Stimulated activated naive CD4-positive, alpha-beta T cell (primary cell): Measurements from ENCODE around the gene NBEAL2.

Source experiments
- DNase-seq, 6 experiments: peaks; one replicate each; lab custom pipeline; 2025; lab: John Stamatoyannopoulos, UW

Gene NBEAL2

DNA sequence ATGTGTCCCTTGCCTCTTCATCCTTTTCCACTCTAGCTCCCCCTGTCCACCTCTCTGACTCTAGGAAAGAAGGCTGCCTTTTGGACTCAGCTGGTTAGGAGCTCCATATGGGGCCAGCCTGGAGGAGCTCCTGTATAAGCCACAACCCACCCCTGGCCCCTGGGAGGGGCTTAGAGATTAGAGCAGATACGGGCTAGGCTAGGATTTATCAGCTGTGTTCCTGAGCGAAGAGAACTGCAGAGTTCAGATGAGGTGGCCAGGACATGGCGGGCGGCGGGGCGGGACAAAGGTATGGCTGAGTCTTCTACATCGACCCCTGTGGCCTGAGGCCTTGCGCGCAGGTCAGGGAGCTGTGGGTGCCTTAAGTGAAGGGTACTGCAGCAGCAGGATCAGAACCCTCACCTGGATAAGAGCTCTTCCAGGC lies 7.9 kb downstream of the NBEAL2 start:
- no peak for DNase-seq

DNA sequence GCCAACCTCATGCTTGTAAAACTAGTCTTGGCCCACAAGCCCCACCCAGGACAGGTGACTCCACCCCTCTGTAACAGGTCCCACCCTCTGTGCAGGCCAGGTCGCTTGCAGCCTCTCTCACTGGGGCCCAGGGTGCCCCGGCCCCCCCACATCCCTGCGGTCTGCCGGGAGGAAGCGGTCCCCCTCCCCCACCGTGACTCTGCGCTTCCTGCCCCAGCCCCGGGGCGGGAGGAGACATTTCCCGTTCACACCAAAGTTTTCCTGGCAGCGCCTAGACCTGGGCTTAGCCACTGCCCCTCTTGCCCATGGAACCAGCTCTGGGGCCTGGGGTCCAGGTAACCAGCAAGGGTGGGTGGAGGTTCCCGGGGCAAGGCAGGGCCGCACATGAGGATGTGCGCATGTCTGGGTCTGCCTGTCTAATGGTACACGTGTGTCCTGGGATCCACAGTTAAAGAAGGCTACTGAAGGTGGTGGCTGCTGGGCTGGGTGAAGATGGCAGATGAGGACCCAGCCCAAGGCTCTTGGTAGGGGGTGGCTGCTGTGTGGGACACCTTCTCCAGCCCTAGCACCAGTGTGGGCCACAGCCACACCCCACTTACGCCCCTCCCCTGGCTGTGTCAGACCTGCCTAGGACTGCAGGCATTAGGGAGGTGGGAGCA lies 8.4 kb downstream of the NBEAL2 start:
- DNase-seq = peak; percentile 64 to 89 (median 80)

DNA sequence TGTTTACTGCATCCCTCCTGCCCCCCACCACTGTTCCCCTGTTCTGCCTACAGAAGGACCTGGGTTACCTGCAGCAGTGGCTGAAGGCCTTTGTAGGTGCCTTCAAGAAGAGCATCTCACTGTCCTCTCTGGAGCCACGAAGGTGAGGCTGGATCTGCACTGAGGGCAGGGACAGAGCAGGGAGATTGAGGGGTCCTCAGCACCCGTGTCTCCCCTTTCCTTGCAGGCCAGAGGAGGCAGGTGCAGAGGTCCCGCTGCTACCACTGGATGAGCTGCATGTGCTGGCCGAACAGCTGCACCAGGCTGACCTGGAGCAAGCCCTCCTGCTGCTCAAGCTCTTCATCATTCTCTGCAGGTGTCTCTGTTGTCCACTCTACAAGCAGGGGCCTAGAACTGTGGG lies 9.2 kb downstream of the NBEAL2 start:
- no peak for DNase-seq

DNA sequence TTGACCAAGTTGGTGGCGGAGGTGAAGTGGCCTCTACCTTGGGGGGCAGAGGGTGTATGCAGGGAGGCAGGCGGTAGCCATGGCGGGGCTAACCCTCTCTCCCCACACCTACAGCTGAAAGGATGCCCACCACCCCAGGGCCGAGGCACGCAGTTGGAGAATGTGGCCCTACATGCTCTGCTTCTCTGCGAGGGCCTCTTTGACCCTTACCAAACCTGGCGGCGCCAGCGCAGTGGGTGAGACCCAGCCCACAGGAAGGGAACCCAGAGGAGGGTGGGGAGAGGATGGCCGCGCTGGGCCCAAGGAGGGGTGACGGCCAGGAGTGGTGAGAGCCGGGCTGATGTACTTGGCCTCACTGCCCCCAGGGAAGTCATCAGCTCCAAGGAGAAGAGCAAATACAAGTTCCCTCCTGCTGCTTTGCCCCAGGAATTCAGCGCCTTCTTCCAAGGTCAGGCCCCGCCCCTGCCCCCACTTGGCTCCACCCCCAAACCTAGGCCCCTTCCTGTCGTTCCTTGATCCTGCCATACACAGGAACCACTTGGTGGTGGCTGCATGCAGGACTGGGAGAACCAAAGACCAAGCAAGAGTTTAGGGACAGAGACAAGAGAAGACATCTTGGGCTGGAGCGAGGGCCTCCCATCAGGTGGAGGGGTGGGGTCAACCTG lies 9.8 kb downstream of the NBEAL2 start:
- DNase-seq = no peak

DNA sequence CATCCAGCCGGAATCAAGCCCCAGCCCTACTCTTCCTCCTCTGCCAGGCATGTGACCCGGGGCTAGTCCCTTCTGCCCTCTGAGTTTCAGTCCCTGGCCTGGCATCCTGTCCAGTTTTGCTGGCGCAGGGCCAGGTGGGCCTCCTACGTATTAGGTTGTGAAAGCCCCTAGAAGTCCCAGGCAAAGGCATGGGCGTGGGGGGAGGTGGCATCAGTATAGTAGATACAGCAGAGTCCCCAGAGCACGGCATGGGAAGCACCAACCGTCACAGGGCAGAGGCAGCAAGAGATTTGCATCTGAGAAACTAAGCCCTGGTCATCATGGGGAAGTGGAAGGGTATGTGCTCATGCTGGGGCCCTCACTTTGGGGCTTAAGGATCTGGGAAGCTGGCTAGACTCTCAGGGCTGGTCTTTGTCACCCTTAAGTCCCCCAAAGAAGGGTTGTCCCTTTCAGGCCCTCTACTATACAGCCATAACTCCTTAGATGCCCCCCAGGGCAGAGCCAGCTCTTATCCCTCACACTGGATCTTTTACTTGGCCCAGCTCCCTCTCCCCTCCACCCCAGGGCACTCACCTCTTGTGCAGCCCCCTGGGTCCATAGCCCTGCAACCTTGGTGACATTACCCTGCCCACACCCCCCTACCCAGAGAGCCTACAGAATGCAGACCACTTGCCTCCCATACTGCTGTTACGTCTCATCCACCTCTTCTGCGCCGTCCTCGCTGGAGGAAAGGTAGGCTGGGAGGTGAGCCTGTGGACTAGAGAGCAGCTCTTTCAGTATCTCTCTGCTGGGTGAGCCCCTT lies 11.3 kb downstream of the NBEAL2 start:
- DNase-seq = no peak

DNA sequence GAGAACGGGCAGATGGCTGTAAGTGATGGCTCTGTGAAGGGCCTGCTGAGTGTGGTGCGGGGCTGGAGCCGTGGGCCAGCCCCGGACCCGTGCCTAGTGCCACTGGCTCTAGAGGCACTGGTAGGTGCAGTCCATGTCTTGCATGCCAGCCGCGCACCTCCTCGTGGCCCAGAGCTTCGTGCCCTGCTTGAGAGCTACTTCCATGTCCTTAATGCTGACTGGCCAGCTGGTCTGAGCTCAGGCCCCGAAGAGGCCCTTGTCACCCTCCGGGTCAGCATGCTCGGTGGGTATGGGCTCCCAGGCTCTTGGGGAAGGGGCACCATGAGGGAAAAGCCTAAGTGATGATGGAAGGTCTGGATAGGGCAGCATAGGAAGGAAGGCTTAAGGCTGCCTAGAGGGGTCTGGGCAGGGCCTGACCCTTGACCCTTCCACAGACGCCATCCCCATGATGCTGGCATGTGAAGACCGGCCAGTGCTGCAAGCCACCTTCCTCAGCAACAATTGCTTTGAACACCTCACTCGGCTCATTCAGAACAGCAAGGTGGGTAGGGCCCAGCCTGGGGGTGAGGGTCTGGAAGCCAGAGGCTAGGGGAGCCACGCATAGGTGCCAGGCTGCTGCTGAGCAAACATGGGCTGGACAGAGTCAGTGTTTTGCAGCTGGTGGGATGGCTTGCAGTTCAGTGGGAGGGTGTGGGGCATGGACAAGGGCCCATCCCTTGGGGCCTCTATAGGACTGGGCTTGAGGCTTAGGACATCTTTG lies 12.1 kb downstream of the NBEAL2 start:
- no peak for DNase-seq

DNA sequence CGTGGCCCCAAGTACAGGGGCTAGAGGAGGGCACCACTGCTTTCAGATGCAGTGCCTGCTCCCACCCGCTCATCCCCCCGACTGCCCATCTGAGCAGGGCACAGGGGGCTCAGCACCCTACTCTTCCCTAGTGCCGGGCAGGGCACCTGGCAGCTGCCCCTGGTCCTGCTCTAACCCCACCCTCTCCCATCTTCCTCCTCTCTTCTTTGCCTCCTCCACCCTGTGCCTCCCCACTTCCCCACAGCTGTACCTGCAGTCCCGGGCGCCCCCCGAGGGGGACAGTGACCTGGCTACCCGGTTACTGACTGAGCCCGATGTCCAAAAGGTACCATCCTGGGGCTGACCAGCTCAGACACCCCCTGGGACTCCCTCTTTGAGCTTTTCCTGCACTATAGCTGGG lies 12.8 kb downstream of the NBEAL2 start:
- DNase-seq = no peak

DNA sequence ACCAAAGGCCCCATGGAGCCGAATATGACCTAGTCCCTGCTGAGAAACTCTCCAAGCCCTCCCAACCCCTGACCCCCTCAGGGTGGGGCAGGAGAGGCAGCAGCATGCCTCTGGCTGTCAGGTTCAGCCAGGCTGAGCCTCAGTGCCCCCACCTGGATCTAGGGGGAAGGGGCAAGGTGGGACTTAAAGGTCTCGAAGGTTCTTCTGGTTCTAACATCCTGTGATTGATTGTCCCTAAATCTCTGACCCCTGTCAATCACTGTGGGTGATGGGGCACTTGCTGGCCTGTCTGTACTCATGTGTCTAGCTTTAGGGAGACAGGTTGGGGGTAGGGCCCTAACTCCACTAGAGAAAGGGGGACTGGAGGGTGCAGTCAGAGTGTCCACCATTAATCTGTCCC lies 13.8 kb downstream of the NBEAL2 start:
- DNase-seq = no peak

DNA sequence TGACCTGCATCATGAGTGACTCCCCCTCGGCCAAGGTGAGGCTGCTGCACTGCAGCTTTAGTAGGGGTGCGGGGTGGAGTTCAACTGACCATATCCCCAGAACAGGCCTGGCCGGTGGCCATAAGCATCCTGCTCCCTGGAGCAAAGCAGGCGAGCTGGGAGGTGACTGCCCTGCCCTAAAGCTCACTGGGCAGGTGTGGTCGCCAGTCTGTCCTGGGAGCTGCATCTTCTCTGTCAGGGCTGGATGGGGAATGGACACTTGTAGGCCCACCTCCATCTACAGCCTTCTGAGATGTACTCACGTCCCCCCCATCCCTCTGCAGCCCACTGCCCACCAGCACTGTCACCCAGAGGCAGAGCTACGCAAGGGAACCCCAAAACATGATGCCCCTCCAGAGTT lies 14.5 kb downstream of the NBEAL2 start:
- no peak for DNase-seq

DNA sequence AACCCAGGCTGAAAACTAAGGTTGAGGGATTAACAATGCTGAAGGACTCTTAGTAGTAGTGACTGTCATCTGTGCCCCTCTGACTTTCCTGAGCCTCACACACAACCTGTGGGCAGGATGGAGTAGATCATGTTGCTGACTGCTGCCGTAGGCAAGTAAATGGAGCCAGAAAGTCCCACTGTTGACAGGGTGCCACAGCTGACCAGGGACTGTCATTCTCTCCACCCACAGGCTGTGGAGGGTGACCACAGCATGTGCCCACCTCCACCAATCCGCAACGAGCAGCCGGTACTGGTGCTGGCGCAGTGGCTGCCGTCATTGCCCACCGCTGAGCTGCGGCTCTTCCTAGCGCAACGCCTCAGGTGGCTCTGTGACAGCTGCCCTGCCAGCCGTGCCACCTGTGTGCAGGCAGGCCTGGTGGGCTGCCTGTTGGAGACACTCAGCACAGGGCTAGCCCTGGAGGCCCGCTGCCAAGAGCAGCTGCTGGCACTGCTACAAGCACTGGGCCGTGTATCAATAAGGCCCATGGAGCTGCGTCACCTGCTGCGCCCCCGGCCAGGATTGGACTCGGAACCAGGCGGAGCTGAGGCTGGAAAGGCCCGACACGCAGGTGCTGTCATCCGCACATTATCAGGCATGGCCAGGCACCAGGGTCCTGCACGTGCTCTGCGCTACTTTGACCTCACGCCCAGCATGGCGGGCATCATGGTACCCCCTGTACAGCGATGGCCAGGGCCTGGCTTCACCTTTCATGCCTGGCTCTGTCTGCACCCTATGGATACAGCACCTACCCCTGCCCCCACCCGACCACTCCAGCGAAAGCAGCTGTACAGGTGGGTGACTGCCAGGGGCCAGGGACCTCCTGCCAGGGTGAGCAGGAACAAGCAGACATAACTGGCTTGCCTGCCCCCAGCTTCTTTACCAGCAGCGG lies 15.6 kb downstream of the NBEAL2 start:
- no peak for DNase-seq

DNA sequence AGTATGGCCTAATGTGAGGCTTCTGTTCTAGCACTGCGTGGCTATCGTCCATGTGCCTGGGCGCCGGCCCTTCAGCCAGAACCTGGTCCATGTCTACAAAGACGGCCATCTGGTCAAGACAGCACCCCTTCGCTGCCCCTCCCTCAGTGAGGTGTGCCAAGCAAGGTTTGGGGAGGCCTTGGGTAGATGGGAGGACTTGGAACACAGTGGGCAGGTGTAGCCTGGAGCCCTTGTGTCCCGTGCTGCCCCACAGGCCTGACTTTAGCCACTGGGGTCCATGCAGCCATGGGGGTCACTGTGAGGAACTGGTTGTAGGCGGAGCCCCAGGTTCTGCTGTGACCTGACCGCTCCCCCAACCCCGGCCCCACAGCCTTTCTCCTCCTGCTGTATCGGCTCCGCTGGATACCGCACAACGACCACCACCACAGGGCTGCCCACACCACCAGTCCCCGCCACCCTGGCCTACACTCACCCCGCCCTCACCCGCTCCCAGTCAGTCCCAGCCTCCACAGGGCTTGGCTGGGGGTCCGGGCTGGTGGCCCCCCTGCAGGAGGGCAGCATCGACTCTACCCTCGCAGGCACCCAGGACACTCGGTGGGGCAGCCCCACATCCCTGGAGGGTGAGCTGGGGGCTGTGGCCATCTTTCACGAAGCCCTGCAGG lies 16.6 kb downstream of the NBEAL2 start:
- no peak for DNase-seq

DNA sequence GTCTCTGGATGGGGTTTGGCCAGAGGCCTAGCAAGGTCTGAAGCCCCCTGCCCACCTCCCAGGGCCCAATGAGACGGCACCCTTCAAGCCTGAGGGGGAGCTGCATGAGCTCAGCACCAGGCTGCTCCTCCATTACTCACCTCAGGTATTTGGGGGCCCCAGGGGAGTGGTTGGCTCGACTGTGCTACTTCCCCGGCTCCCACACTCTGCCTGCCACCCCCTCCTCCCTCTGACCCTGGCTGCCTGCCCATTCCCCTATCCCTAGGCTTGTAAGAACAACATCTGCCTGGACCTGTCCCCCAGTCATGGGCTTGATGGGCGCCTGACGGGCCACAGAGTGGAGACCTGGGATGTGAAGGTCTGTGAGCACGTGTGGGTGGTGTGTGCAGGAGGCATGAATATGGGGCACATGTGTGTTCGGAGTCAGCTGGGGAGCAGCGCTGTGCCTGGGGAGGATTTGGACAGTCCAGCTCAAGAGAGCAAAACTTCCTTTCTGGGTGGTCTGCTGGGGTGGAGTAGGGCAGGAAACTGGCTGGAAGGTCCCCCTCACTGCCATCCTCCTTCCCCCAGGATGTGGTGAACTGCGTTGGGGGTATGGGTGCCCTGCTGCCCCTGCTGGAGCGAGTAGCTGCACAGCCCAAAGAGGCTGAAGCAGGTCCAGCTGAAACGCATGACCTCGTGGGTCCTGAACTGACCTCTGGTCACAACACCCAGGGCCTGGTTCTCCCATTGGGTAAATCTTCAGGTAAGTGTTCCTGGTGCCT lies 17.4 kb downstream of the NBEAL2 start:
- DNase-seq = no peak

DNA sequence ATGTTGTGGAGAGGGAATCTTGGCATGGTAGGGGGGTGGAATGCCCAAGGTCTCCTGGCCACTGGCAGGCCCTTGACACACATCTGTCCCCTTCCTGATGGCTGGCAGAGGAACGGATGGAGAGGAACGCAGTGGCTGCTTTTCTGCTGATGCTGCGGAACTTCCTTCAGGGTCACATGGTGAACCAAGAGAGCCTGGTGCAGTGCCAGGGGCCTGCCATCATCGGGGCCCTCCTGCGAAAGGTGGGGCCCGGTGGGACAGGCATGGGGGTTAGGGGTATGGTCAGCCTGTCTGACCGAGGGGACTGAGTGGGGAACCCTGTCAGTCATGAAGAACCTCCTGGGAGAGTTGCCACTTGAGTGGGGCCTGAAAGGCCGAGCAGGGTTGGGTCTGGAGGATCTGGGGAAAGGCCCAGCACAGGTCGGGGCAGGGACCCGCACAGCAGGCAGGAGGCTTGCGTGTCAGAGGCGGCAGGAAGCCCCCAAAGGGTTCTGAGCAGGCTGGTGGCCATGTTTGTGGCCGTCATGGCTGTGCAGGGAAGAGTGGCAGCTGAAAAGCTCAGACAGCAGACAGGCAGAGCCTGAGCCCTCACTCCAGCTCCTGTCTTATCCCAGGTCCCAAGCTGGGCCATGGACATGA lies 18.1 kb downstream of the NBEAL2 start:
- DNase-seq = no peak

DNA sequence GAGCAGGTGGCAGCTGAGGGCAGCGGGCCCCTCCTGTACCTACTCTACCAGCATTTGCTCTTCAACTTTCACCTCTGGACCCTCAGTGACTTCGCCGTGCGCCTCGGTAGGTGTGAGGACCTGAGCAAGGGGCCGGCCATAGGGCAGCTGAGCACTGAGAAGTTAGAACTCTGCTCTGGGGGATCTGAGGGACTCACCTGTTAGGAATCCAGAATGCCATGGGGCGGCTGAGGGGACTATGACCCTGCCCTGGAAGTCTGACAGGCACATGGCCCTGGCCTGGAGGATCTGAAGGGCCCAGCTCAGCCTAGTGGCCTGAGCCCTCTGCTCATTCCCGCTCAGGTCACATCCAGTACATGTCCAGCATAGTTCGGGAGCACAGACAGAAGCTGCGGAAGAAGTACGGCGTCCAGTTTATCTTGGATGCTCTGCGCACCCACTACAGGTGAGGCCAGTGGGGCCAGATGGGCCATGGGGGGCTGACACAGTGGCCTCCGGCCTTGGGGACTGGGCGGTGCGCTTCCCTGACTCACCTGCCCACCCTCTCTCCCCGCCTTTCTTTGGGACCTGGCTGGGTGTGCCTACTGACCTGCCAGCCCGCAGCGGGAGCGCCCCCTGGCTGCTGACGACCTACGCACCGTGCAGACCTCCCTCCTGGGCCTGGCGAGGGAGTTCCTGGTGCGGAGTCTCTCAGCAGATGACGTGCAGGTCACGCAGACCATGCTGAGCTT lies 18.8 kb downstream of the NBEAL2 start:
- peak; percentile 53 to 75 (median 58) for DNase-seq

DNA sequence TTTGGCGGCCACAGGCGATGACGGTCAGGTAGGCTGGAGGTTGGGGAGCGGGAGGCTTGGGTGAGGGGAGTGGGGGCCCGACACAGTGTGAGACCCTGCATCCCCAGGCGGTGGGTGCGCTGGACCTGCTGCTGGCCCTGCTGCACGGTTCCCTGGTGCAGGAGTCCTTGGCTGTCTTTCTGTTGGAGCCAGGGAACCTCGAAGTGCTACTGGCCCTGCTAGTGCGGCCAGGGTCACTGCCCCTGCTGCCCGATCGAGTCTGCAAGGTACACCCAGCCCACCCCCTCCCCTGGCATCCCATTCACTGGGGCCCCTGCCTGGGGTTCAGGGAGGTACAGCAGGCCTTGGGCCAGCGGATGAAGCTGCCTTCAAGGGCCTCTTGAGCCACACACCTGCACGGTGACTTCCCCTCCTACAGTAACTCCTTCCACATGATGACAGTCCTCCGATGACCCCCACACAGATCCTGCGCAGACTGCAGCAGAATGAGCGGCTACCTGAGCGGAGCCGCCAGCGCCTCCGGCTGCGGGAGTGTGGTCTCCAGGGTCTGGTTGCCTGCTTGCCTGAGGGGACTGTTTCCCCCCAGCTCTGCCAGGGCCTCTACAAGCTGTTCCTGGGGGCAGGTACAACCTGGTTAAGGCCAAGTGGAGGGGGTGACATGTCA lies 19.5 kb downstream of the NBEAL2 start:
- no peak for DNase-seq

DNA sequence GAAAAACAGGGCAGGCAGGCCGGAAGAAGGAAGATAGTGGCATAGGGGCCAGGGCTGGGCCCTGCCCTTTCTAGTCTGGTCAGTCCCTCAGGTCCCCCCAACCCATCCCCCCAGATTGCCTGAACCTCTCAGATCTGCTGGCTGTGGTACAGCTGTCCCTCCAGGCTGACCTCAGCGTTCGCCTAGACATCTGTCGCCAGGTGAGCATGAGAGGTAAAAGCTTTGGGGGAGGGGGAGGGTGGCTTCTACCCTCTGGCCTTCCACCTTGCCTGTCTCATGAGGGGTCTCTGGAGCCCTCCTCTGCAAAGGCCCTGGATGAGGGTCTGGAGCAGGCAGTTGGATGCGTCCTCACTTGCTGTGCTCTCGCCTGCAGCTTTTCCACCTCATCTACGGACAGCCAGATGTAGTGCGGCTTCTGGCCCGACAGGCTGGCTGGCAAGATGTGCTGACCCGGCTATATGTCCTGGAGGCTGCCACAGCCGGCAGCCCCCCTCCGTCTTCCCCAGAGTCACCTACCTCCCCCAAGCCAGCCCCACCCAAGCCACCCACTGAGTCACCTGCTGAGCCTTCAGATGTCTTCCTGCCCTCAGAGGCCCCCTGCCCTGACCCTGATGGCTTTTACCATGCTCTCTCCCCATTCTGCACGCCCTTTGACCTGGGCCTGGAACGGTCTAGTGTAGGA lies 20.2 kb downstream of the NBEAL2 start:
- DNase-seq = no peak

DNA sequence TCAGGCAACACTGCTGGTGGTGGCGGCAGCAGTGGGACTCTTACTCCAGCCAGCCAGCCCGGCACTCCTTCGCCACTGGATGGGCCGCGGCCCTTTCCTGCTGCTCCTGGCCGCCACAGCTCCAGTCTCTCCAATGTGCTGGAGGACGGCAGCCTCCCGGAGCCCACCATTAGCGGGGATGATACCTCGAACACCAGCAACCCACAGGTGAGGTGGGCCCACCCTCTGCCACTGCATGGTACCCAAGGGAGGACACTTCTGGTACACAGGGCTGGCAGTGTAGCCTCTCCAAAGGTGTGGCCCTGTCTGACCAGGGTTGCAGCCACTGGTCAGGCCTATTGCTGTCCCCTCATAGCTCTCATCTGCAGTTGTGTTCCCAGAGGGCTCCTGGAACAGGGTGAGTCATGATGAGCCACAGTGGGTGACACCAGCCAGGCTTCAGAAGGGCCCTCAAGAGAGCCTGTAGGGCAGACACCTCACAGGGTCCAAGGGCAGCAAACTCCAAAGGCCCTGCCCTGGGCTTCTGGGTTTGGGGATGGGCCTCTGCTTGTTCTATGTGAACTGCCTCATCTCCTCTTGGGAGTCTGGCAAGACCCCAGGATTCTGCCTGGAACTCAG lies 20.8 kb downstream of the NBEAL2 start:
- no peak for DNase-seq
